GM12864 (cell line): Measurements from ENCODE around the gene ZNF443.

Experiments used
- DNase-seq: peaks from one replicate; pipeline ENCODE4 v3.0.0-alpha.2; 2011; ENCODE audit warnings: low read depth
- H3K4me3 ChIP-seq: 2 replicates; pipeline ENCODE4 v1.5.1; 2011; ENCODE audit warnings: mild to moderate bottlenecking, low read depth, low read length, control low read depth
- TF ChIP-seq, protein P1 (sequence below): IDR thresholded peaks from 2 replicates; pipeline ENCODE4 v1.5.1; 2011; ENCODE audit warnings: low read depth, mild to moderate bottlenecking, moderate library complexity, low read length, control low read depth, inconsistent platforms; ENCODE audit errors: missing control alignments

ZNF443 gene

DNA sequence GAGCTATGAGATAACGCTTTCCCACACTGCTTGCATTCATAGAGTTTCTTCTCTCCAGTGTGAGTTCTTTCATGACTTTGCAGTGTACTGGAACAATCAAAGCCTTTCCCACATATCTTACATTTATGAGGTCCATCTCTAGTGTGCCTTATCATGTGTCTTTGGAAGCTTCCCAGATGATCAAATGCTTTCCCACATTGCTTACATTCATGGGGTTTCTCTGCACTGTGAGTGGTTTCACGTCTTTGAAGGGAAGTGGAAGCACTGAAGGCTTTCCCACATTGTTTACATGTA lies 60.4 kb downstream of the ZNF443 start:
- no peak for DNase-seq
- H3K4me3 ChIP-seq: no peak overlapping the region
- TF ChIP-seq, protein P1, sequence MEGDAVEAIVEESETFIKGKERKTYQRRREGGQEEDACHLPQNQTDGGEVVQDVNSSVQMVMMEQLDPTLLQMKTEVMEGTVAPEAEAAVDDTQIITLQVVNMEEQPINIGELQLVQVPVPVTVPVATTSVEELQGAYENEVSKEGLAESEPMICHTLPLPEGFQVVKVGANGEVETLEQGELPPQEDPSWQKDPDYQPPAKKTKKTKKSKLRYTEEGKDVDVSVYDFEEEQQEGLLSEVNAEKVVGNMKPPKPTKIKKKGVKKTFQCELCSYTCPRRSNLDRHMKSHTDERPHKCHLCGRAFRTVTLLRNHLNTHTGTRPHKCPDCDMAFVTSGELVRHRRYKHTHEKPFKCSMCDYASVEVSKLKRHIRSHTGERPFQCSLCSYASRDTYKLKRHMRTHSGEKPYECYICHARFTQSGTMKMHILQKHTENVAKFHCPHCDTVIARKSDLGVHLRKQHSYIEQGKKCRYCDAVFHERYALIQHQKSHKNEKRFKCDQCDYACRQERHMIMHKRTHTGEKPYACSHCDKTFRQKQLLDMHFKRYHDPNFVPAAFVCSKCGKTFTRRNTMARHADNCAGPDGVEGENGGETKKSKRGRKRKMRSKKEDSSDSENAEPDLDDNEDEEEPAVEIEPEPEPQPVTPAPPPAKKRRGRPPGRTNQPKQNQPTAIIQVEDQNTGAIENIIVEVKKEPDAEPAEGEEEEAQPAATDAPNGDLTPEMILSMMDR: no peak

DNA sequence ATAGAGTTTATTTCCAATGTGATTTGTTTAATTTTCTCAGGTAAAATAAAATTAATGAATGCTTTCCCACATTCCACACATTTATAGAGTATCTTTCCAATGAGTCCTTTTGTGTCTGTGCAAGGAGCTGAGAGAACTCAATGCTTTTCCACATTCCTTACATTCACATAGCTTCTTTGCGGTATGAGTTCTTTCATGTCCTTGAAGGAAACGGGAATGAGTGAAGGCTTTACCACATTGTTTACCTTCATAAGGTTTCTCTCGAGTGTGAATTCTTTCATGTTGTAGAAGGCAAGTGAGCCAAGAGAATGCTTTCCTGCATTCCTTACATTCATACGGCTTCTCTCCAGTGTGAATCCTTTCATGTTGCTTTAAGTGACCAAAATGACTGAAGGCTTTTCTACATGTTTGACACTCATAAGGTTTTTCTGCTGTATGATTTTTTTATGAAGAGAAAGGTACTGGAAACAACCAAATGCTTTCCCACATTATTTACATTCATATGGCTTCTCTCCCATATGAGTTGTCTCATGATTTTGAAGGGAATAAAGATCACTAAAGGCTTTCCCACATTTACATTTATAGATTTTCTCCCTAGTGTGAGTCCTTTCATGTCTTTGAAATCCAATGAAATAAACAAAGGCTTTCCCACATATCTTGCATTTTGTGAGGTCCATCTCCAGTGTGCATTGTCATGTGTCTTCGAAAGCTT lies 60.9 kb downstream of the ZNF443 start:
- no peak overlapping the region for H3K4me3 ChIP-seq
- DNase-seq: no peak
- TF ChIP-seq, protein P1: no peak
